ENCODE data around the gene CACNA1G. TPM values are rescaled to one million over a fixed set of nuclear protein-coding genes. Genes with fewer than 3 reads are reported as not detected.

The CACNA1G gene
- polyA plus RNA-seq, 12 donors: 5.8 to 20.0 (median 8.0) TPM; not detected in 1

DNA sequence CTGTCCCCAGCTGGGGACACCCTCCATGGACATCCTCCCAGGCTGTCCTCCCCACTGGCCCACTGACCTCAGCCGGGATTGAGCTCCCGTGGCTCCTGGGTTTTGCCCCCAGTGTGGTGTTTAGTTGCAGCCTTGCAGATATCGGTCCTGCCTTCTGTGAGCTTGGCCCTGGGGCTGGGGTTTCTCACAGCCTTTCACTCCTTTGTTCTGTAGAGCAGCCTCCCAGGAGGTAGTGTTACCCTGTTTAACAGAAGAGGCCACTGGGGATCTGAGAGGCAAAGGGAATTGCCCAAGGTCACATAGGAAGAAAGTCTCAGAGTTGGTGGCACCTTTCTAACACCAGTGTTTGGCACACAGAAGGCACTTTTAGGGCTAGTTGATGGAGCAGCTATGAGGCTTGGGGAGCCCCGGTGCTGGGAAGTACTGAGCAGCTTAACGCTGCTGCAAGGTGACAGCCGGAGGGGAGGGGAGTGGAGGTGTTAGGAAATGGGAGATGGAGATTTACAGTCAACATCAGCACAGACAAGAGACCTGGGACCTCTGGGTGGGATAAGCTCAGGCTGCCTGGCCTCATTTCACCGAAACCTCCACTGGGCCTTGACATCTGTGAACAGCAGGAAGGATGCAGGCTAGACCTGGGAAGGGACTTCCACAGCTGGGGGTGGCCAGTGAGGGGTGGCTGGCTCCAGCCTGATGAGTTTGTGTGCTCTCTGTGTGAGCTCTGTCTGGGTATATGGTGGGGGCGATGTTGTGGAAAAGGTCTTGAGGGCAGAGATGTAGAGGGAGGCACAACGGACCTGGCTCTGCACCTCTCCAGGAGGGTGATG lies 26.1 kb downstream of the CACNA1G start:
- no peak for DNase-seq

DNA sequence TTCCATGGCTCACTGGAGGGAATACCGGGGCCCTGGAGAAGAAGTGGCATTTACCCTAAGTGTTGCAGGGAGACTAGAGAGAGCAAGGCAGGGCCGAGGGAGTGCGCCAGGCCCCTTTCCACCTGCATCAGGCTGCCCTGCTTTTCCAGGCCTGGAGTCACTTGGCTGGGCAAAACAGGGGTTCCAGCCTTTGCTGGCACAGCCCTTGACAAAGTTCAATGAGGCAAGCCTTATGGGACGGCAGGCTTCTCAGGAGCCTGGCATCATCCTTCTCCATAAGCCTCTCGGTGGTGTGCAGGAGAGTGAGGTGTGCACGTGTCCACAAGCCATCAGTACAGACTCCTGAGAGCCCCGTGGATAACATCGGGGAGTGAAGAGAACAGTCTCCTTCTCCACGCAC lies 27.1 kb downstream of the CACNA1G start:
- DNase-seq: no peak

DNA sequence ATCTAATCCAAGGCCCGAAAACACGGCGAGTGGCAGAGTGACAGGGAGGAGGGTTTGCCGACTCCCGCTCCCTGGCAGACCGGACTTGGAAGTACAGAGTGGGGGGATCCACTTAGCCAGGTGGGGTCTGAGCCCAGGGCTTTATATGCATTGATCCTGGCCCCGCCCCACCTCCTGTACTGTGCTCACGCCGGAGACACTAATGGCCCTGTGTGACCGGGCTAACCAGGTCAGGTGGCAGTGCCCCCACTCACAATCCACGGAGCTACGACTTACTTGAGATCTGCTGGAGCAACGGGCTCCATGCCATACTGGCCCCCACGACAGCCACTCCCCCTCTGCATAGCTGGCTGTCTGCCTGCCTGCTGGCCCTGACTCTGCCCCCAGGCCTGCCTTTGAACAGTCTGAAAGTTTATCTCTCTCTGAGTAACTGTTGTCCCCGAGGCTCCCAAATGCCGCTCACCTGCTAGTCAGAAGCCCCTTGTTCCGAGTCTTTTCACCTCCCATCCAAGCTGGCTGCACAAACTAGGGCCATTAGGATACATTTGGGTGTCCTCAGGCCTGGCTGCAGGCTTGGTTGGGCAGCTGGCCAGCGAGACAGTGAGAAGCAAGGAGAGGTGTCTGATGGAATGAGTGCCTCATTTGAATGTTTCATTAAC lies 28.0 kb downstream of the CACNA1G start:
- no peak for DNase-seq

DNA sequence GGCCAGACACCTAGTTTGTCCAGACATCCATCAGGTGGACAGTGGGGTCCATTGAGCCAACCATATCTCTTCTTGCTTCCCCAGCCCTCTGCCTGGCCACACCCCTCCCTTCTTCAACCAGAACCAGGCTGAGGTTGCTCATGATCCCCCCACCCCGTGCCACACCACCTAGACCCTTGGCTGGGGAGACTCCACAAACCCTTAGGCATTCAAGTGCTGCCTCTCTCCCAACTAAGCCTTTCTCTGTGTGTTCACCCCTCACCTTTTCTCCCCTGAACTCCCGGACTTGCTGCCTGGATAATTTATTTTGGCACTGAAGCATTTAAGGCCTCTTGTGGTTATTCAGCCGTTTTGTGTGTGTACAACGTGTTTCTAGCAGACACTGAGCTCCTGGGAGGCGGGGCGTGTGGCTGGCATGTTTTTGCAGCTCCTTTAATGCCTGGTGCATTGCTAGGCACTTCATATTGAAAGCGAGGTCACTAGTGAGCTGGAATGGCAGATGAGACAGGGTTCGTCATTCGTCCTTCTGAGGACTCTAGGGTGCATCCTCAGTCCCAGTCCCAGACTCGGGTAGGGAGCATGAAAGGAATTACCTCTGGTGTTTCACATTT lies 28.7 kb downstream of the CACNA1G start:
- DNase-seq: no peak

DNA sequence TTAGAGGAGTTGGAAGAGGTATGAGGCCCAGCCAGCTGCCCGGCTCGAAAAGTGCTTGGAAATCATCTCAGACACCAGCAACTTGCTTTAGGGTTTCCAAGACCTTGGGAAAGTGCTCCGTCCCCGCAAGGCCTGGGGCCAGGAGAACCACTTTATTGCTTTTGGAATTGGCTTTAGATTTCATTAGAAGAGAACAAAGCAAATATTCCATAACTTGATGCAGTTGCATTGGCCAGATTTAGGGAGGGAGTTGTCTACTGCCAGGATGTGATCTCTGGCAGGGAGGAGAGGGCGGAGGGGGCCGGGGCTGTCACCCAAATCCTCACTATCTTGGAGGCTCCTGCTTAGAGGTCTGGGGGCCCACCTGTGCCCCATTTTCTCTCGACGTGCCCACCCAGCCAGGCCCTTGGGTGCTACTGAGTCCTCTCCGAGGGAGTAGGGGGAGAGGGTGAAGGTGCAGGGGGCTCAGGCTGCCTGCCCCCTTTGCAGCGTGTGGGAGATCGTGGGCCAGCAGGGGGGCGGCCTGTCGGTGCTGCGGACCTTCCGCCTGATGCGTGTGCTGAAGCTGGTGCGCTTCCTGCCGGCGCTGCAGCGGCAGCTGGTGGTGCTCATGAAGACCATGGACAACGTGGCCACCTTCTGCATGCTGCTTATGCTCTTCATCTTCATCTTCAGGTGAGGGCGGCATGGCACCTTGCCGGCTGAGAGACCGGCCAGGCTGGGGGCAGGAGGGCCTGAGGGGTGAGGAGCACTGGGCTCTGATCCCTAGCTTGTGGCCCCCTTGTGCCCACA lies 30.6 kb downstream of the CACNA1G start:
- DNase-seq: no peak

DNA sequence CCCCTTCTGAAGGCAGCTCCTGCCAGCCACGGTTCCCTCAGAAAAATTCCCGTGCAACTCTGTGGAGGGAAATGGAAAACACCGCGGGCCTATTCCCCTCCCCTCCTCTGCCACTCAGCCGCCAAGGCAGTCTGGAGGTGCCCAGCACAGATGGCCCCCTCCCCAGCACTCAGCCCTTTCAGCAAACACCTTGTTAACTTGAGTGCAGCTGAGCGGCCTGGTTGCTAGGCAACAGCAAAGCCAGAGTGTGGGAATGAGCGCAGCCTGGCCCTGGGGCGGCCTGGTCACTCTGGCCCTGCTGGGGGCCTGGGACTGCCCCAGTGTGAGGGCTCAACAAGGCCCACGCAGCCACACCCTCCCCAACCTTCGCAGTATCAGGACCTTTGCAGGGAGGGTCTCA lies 32.8 kb downstream of the CACNA1G start:
- no peak for DNase-seq

DNA sequence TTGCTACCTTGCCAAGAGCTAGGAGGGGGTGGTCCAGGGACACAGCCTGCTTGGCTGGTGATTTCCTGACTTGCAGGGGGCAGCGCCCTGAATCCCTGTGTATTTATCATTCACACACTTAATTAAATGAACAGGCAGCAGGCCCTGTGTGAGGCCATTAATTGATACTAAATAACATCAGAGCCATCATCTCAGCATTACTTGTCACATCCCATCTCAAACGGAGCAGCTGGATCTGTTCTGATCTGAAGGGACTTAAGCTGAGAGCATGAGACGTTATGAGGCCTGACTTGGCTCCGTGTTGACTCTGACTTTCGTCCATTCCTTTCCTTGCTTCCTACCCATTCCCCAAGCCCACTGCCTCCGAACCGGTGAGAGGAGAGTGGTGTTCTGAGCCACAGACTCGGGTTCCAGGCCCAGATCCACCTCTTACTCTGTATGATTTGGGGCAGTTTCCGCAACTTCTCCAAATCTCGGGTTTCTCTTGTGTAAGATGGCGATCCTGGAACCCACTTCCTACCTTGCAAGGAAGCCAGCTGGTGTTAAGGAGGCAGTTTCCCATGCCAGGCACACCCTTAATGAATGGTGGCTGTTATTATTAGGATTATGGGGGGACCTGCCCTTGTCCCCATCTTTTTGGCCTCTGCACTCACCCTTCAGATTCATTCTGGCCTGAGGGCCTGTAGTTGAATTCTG lies 33.8 kb downstream of the CACNA1G start:
- DNase-seq: no peak

DNA sequence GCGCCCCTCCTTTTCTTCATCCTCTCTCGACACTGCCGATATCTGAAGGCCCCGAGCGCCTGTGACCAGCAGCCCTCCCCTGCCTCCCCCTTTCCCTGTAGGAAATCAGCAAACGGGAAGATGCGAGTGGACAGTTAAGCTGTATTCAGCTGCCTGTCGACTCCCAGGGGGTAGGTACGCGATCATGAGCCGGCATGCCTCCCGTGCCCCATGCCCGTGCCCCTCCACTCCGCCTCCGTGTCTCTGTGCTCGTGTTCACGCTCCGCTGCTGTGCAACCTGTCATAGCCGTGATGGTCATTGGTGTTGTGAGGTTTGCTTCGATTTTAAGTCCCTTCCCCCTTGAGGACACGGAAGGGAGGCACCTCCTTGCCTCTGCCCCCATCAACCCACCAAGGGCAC lies 34.4 kb downstream of the CACNA1G start:
- no peak for DNase-seq

DNA sequence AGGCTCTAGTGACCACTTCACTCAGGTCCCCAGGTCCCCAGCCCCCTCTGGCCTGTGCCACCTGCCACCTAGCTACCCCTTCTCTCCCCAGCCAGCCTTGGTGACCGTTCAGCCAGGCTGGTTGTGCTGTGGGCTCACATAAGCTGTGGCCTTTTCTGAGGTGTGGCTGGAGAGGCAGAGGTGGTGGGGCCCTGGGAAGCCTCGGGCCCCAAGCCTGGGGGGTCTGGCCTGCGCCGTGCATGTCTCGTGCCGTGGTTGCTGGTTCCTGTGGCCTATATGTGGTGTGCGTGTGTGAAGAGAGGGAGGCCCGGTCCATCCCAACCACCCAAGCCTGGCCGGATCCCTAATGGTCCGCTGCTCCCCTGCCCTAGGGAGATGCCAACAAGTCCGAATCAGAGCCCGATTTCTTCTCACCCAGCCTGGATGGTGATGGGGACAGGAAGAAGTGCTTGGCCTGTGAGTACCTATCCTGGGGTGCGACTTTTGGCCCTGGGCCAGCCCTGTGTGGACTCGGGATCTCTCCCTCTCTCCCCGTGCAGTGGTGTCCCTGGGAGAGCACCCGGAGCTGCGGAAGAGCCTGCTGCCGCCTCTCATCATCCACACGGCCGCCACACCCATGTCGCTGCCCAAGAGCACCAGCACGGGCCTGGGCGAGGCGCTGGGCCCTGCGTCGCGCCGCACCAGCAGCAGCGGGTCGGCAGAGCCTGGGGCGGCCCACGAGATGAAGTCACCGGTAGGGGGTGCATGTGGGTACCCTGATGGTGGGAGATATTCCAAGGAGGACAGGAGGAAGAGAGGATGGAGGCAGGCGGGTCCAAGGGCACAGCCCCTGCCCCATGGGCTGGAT lies 35.9 kb downstream of the CACNA1G start:
- DNase-seq: no peak

DNA sequence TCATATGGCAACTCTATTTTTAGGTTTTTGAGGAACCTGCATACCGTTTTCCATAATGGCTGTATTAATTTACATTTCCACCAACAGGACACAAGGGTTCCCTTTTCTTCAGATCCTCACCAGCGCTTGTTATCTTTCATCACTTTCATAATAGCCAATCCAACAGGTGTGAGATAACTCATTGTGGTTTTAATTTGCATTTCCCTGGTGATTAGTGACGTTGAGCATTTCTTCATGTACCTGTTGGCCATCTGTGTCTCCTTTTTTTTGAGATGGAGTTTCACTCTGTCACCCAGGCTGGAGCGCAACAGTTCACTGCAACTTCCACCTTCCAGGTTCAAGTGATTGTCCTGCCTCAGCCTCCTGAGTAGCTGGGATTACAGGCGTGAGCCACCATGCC lies 38.0 kb downstream of the CACNA1G start:
- DNase-seq: no peak

DNA sequence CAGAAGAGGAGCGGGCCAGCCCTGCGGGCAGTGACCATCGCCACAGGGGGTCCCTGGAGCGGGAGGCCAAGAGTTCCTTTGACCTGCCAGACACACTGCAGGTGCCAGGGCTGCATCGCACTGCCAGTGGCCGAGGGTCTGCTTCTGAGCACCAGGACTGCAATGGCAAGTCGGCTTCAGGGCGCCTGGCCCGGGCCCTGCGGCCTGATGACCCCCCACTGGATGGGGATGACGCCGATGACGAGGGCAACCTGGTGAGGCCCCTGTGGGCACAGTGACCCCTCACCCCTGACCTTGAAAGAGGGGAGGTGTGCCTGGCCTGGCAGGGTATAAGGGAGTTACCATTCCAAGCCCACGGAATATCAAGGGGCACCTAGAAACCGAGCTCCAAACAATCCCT lies 39.1 kb downstream of the CACNA1G start:
- DNase-seq: no peak

DNA sequence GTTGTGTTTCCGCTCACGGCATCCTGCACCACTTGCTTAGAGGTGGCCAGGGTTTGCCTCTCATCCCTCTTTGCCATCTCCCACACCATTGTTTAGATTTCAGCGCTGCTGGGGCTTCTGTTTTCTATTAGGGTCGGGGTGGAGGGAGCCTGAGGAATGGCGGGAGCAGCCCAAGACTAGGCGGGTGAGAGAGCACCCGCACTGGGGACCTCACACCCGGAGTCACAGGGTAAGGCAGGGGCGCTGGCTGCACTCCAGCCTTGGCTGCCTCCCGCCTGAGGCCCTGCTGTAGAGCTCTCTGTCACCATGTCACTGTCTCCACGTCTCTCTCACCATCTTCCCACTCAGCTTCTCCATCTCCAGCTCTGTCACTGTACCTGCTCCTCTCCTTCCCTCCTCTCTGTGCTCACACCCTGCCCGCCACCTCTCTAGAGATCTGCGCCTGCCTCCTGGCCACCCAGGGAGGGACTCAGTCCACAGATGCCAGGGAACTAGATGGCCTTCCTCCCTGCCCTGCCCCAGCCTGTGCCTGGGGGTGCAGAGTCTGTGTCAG lies 41.4 kb downstream of the CACNA1G start:
- no peak for DNase-seq

DNA sequence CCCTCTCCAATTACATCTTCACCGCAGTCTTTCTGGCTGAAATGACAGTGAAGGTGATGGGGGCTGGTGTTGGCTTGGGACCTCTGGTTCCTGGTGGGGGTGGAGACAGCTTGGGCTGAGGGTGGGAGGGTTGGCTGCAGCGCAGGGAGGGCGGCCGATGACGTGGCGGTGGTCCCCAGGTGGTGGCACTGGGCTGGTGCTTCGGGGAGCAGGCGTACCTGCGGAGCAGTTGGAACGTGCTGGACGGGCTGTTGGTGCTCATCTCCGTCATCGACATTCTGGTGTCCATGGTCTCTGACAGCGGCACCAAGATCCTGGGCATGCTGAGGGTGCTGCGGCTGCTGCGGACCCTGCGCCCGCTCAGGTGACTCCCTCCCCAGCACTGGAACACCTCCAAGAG lies 42.3 kb downstream of the CACNA1G start:
- no peak for DNase-seq

DNA sequence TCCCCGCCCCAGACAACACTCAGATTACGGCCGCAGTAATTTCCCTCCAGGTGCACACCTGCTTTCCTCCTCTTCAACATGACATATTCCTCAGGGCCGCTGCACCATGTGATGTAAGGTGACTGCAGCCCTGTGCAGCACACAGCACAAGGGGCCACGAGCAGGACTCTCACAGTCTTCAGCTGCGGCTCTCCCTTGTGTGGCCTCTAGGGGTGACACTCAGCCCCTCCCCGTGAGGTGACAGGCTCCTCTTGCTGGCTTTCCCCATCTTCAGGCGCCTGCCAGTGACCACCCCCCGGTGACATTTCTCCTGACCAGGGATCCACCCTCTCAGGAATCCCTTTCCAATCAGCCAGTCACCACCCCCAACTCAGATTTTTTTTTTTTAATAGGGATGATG lies 42.8 kb downstream of the CACNA1G start:
- no peak for DNase-seq

DNA sequence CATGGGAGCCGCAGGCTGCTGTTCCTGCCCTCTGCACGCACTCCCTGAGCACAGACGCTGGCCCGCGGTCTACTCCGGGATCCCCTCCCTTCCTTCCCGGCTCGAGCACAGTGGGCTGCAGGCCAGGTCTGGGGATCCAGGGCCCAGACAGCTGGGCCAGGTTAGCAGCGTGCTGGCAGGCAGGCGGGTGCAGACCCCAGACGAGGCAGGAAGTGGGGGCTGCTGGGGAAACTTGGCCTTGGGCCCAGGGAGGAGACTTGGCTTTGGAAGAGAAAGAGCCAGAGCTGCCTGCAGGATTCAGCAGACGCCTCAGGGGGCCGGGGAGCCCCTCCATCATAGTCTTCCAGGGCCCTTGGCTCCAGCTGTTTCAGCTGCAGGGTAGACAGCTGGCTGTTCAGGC lies 44.0 kb downstream of the CACNA1G start:
- peak; percentile 95 for DNase-seq

DNA sequence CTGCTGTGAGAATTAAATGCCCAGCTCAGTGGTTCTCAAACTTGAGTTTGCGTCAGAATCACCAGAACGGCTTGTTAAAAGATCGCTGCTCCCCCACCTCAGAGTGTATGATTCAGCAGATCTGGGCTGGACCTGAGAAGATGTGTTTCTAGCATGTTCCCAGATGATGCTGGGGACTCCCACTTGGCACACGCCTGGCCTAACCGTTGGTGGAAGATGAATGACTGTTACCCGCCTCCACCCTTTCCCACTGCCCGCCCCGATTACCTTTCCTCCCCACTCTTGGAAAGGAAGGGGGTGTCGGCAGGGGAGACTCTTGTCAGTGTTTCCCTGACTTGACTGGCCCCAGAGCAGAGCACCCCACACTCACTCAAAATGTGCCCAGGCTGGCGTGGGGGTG lies 44.9 kb downstream of the CACNA1G start:
- no peak for DNase-seq

DNA sequence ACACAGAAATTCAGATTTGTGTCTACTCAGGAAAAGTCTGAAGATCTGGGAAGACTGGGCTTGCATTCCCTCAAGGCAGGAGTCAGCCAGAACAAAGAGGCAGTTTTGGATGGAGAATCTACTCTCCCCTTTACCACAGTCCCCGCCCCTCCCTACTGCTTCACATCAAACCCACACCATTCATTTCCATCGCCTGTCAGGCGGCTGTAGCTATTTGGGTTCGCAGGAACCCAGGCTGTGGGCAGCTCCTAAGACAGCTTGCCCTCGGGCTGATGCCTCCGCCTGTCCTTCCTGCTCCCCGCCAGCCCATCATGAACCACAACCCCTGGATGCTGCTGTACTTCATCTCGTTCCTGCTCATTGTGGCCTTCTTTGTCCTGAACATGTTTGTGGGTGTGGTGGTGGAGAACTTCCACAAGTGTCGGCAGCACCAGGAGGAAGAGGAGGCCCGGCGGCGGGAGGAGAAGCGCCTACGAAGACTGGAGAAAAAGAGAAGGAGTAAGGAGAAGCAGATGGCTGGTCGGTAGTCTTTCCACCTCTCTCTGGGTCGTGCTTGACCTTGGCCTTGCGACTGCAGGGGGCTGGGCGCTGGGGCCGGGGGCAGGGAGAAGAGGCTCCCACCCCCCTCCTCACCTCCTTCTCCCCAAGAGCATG lies 47.1 kb downstream of the CACNA1G start:
- DNase-seq: no peak

DNA sequence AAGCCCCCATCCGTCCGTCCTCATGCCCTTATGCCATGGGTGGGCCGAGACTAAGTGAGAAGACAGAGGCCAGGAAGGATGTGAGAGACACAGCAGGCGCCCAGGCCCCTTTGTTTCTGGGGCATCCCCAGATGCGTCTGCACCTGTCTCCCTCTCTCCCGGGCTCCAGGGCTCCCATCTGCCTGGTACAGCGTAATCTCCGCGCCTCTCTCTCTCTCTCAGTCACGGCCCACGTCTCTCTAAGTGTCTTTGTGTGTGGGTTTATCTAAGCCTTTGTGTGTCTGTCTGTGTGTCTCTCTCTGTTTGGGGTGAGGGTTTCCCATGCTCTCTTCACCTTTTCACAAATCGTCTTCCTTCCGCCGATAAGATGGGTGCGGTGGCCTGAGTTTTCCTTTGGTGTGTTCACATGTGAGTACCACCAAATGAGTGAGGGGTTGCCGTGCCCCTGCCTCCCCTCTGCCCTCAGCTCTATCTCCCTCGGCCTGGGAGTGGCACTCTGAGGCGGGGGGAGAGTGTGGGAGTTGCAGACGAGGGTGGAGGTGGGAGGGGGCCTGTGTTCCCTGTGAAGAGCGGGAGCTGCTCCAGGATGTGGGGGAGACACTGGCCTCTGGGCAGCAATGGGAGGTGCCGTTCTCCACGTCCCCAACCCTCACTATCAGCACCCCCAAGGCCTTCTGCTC lies 48.3 kb downstream of the CACNA1G start:
- no peak for DNase-seq

DNA sequence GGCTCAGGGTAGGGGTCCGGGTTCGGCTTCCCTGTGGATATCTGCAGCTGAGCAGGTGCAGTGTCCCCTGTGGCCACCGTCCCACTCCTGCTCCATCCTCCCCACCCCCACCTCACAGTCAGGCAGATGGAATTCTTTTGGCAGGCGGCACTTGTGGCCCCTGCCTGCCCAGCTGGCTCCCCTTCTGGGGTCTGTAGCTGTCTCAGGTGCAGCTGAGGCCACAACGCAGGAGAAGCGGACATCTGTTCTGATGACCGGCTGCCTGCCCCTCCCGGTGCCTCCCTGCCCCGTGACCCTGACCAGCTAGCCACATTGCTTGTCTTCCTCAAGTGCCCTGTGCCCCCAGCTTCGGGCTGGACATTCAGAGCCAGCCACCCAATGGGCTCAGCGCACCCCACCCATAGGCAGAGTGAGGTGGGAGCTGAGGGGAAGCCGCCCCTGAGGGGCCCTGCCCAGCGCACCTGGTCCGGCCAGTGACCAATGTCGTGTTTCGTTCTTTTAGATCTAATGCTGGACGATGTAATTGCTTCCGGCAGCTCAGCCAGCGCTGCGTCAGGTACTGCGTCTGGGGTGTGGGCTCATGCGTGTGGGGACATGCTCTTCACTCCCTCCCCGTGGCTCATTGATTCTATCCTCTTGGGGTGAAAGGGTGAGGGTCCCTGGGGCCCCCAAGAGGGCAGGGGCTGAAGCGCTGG lies 49.0 kb downstream of the CACNA1G start:
- DNase-seq: no peak
